ENCODE measurements around the gene ICAM1. TPM values are rescaled to one million over a fixed set of nuclear protein-coding genes. Genes with fewer than 3 reads are reported as not detected.

Gene ICAM1
- total and polyA plus RNA-seq, 10 of the 15 experiments (the other 5 are each of a cell fraction or from before 2014, with no cell fraction given) = 7.6 to 115 (median 60.2) TPM

DNA sequence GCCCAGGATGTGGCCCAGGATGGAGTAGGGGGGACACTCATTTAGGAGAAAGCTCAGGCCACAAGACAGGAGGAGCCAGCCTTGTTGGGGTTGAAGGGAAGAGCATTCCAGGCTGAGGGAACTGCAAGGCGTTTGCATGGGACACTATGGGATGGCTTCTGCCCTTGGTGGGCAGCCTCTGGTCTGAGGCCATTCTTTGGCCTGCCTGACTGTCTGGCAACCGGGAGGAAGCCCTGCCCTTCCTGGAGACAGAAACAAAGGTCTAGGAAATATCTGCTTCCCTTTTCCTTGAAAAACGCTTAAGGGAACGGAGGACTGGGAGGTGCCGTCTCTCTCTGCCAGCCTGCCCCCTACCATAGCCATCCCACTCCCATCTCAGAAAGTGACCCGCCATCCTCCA, 2.8 kb upstream of the ICAM1 start:
- ATAC-seq (no peak), DNase-seq (ENCODE audit: low read depth, low spot score) (no peak), FAIRE-seq (no peak)
- 60% methylated on average over 6 of the region's 6 CpGs for WGBS (ENCODE audit: insufficient coverage, insufficient replicate concordance, low lambda C conversion rate, missing lambda C conversion rate)
- no peaks in the 10 kb centered on the region for H3K9me3 ChIP-seq (replicated peaks; ENCODE audit: control insufficient read depth, insufficient read depth, low read length)
- H3K9ac ChIP-seq (ENCODE audit: control insufficient read depth, insufficient read depth, low read length) = no peak overlapping the region
- H3K4me3 ChIP-seq = no peak overlapping the region
- H2AFZ ChIP-seq (ENCODE audit: control insufficient read depth, low read depth, low read length) = no peak overlapping the region
- H3K27ac ChIP-seq (ENCODE audit: control insufficient read depth, insufficient read depth) = no peak overlapping the region
- H3K27me3 ChIP-seq (replicated peaks in 1 of 2; ENCODE audit: control insufficient read depth in 2 of 2, insufficient read depth in 2 of 2, low read length in 1 of 2) = no peaks in the 10 kb centered on the region
- in situ Hi-C loops (cut with MboI) (loop anchor here (5.0 kb wide), 1 partner anchor 119 kb away; no protein-coding TSS in a partner anchor), intact Hi-C loops (cut with micrococcal nuclease; ENCODE audit: unreplicated experiment) (no loop called here)
- ChIA-PET CTCF (interaction anchor here (1.0 to 11.2 kb wide), 5 partner anchors 8 to 150 kb away, joined by 3 to 370 read pairs (median 89); partner anchors contain the start of gene TYK2), POLR2A (interaction anchor here (0.6 to 4.5 kb wide), 4 partner anchors 20 to 127 kb away, joined by 4 to 69 read pairs (median 9); partner anchors contain the start of genes ICAM4 and ICAM5), RAD21 (ENCODE audit: unreplicated experiment) (interaction anchor here (4.3 to 6.1 kb wide), 4 partner anchors 8 to 145 kb away, joined by 32 to 206 read pairs (median 58); no protein-coding TSS in a partner anchor), SMC1A (ENCODE audit: uncharacterized antibody, unreplicated experiment) (interaction anchor here (4.2 to 8.5 kb wide), 2 partner anchors 119 to 124 kb away, joined by 35 to 158 read pairs; no protein-coding TSS in a partner anchor)
- no peaks in the 10 kb centered on the region; the same call in 1 of the 2 replicates for H3K4me1 ChIP-seq (ENCODE audit: control insufficient read depth, insufficient read depth, low read length)
- H3K36me3 ChIP-seq (ENCODE audit: control insufficient read depth in 2 of 2, insufficient read depth in 2 of 2, low read length in 1 of 2) = no peaks in the 10 kb centered on the region
- no TSS peak for BruUV-seq (replicated peaks)
- H3K4me2 ChIP-seq (ENCODE audit: control insufficient read depth, insufficient read depth) = no peak overlapping the region
- TF ChIP-seq ESRRA (IDR thresholded peaks at IDR 0.05; ENCODE audit: low read length) (no peak), JUNB (IDR thresholded peaks at IDR 0.05) (no peak), NBN (IDR thresholded peaks at IDR 0.05) (no peak)
- TF ChIP-seq, protein P1, sequence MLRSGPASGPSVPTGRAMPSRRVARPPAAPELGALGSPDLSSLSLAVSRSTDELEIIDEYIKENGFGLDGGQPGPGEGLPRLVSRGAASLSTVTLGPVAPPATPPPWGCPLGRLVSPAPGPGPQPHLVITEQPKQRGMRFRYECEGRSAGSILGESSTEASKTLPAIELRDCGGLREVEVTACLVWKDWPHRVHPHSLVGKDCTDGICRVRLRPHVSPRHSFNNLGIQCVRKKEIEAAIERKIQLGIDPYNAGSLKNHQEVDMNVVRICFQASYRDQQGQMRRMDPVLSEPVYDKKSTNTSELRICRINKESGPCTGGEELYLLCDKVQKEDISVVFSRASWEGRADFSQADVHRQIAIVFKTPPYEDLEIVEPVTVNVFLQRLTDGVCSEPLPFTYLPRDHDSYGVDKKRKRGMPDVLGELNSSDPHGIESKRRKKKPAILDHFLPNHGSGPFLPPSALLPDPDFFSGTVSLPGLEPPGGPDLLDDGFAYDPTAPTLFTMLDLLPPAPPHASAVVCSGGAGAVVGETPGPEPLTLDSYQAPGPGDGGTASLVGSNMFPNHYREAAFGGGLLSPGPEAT (IDR thresholded peaks at IDR 0.05; ENCODE audit: low read depth) = no peak
- TF ChIP-seq, protein P2, sequence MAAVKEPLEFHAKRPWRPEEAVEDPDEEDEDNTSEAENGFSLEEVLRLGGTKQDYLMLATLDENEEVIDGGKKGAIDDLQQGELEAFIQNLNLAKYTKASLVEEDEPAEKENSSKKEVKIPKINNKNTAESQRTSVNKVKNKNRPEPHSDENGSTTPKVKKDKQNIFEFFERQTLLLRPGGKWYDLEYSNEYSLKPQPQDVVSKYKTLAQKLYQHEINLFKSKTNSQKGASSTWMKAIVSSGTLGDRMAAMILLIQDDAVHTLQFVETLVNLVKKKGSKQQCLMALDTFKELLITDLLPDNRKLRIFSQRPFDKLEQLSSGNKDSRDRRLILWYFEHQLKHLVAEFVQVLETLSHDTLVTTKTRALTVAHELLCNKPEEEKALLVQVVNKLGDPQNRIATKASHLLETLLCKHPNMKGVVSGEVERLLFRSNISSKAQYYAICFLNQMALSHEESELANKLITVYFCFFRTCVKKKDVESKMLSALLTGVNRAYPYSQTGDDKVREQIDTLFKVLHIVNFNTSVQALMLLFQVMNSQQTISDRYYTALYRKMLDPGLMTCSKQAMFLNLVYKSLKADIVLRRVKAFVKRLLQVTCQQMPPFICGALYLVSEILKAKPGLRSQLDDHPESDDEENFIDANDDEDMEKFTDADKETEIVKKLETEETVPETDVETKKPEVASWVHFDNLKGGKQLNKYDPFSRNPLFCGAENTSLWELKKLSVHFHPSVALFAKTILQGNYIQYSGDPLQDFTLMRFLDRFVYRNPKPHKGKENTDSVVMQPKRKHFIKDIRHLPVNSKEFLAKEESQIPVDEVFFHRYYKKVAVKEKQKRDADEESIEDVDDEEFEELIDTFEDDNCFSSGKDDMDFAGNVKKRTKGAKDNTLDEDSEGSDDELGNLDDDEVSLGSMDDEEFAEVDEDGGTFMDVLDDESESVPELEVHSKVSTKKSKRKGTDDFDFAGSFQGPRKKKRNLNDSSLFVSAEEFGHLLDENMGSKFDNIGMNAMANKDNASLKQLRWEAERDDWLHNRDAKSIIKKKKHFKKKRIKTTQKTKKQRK (IDR thresholded peaks at IDR 0.05; ENCODE audit: low read depth, low read length) = no peak
- TF ChIP-seq, protein P3, sequence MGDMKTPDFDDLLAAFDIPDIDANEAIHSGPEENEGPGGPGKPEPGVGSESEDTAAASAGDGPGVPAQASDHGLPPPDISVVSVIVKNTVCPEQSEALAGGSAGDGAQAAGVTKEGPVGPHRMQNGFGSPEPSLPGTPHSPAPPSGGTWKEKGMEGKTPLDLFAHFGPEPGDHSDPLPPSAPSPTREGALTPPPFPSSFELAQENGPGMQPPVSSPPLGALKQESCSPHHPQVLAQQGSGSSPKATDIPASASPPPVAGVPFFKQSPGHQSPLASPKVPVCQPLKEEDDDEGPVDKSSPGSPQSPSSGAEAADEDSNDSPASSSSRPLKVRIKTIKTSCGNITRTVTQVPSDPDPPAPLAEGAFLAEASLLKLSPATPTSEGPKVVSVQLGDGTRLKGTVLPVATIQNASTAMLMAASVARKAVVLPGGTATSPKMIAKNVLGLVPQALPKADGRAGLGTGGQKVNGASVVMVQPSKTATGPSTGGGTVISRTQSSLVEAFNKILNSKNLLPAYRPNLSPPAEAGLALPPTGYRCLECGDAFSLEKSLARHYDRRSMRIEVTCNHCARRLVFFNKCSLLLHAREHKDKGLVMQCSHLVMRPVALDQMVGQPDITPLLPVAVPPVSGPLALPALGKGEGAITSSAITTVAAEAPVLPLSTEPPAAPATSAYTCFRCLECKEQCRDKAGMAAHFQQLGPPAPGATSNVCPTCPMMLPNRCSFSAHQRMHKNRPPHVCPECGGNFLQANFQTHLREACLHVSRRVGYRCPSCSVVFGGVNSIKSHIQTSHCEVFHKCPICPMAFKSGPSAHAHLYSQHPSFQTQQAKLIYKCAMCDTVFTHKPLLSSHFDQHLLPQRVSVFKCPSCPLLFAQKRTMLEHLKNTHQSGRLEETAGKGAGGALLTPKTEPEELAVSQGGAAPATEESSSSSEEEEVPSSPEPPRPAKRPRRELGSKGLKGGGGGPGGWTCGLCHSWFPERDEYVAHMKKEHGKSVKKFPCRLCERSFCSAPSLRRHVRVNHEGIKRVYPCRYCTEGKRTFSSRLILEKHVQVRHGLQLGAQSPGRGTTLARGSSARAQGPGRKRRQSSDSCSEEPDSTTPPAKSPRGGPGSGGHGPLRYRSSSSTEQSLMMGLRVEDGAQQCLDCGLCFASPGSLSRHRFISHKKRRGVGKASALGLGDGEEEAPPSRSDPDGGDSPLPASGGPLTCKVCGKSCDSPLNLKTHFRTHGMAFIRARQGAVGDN (IDR thresholded peaks at IDR 0.05) = no peak
- H3K79me2 ChIP-seq (ENCODE audit: control insufficient read depth, insufficient read depth, low read length) = peaks cover 32% of the 10 kb centered on the region
- H4K20me1 ChIP-seq (ENCODE audit: control insufficient read depth, insufficient read depth) = no peaks in the 10 kb centered on the region

Measured in GM12878 (cell line).